Measurements from ENCODE around the gene KRTAP19-7. TPM values are rescaled to one million over a fixed set of nuclear protein-coding genes. Genes with fewer than 3 reads are reported as not detected.

The KRTAP19-7 gene
- not detected for total RNA-seq (2021; ENCODE audit: unreplicated experiment)
- polyA plus RNA-seq (2012) = not detected in 2 replicates
- Bru-seq, nascent RNA = not detected
- BruChase-seq, experiment 1, labeled RNA remaining after a 6-hour chase = not detected
- BruChase-seq, experiment 2, labeled RNA remaining after a 2-hour chase = not detected
- long read RNA-seq = 0 reads

GRCh38 chr21:30561264-30561895 is at the start of gene KRTAP19-7:
Gene KRTAP19-7, minus strand, starts transcription at chr21:30561314. Its CDS starts 25 bp downstream, at chr21:30561289.
- ChIA-PET CTCF (no interaction called here), POLR2A (no interaction called here), RAD21 (ENCODE audit: low non-redundant PET in 1 of 2, low total read pairs in 2 of 2, uncharacterized antibody in 2 of 2, unreplicated experiment in 2 of 2) (no interaction called here)
- H3K9me2 ChIP-seq (ENCODE audit: insufficient read depth) = no peaks in the 10 kb centered on the region
- intact Hi-C loops (cut with micrococcal nuclease) = no loop called here
- H3K79me2 ChIP-seq (ENCODE audit: insufficient read depth, low read length) = no peaks in the 10 kb centered on the region
- H3K9me3 ChIP-seq (ENCODE audit: control insufficient read depth in 1 of 2, insufficient read depth in 1 of 2, low read depth in 1 of 2, low read length in 2 of 2) = peaks cover 0 to 20% of the 10 kb centered on the region in 2 experiments; a peak in 2 of 4 replicates
- no peak within 1 kb of the TSS for H3K4me2 ChIP-seq (ENCODE audit: low read length)
- no peaks in the 10 kb centered on the region for H4K20me1 ChIP-seq (ENCODE audit: insufficient read depth)
- BruUV-seq (replicated peaks) = no TSS peak
- ATAC-seq (no peak), DNase-seq (ENCODE audit: low read depth, low spot score) (no peak)
- no peak within 1 kb of the TSS for H3K27ac ChIP-seq (ENCODE audit: low read depth, low read length)
- no peak within 1 kb of the TSS for H2AFZ ChIP-seq (ENCODE audit: low read depth, low read length, poor library complexity, severe bottlenecking)
- TF ChIP-seq FOSL1 (IDR thresholded peaks at IDR 0.05; ENCODE audit: low read depth) (no peak), ZFX (IDR thresholded peaks at IDR 0.05) (no peak), ELF1 (IDR thresholded peaks at IDR 0.05; ENCODE audit: borderline replicate concordance, low read depth) (no peak), RAD21 (IDR thresholded peaks at IDR 0.05; ENCODE audit: low read depth) (no peak), EGR1 (IDR thresholded peaks at IDR 0.05; ENCODE audit: low read depth) (no peak), SP1 (IDR thresholded peaks at IDR 0.05; ENCODE audit: low read depth) (no peak), POLR2A (IDR thresholded peaks at IDR 0.05; ENCODE audit: borderline replicate concordance, extremely low read depth, insufficient read depth, insufficient read length) (no peak), CBX3 (IDR thresholded peaks at IDR 0.05; ENCODE audit: low read depth) (no peak), SIN3A (IDR thresholded peaks at IDR 0.05; ENCODE audit: low read depth) (no peak), EZH2phosphoT487 (IDR thresholded peaks at IDR 0.05; ENCODE audit: borderline replicate concordance) (no peak), CEBPB (IDR thresholded peaks at IDR 0.05; ENCODE audit: low read depth) (no peak)
- TF ChIP-seq, protein P1, sequence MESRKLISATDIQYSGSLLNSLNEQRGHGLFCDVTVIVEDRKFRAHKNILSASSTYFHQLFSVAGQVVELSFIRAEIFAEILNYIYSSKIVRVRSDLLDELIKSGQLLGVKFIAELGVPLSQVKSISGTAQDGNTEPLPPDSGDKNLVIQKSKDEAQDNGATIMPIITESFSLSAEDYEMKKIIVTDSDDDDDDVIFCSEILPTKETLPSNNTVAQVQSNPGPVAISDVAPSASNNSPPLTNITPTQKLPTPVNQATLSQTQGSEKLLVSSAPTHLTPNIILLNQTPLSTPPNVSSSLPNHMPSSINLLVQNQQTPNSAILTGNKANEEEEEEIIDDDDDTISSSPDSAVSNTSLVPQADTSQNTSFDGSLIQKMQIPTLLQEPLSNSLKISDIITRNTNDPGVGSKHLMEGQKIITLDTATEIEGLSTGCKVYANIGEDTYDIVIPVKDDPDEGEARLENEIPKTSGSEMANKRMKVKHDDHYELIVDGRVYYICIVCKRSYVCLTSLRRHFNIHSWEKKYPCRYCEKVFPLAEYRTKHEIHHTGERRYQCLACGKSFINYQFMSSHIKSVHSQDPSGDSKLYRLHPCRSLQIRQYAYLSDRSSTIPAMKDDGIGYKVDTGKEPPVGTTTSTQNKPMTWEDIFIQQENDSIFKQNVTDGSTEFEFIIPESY (IDR thresholded peaks at IDR 0.05; ENCODE audit: extremely low read depth, insufficient replicate concordance, low read length) = no peak
- TF ChIP-seq, protein P2, sequence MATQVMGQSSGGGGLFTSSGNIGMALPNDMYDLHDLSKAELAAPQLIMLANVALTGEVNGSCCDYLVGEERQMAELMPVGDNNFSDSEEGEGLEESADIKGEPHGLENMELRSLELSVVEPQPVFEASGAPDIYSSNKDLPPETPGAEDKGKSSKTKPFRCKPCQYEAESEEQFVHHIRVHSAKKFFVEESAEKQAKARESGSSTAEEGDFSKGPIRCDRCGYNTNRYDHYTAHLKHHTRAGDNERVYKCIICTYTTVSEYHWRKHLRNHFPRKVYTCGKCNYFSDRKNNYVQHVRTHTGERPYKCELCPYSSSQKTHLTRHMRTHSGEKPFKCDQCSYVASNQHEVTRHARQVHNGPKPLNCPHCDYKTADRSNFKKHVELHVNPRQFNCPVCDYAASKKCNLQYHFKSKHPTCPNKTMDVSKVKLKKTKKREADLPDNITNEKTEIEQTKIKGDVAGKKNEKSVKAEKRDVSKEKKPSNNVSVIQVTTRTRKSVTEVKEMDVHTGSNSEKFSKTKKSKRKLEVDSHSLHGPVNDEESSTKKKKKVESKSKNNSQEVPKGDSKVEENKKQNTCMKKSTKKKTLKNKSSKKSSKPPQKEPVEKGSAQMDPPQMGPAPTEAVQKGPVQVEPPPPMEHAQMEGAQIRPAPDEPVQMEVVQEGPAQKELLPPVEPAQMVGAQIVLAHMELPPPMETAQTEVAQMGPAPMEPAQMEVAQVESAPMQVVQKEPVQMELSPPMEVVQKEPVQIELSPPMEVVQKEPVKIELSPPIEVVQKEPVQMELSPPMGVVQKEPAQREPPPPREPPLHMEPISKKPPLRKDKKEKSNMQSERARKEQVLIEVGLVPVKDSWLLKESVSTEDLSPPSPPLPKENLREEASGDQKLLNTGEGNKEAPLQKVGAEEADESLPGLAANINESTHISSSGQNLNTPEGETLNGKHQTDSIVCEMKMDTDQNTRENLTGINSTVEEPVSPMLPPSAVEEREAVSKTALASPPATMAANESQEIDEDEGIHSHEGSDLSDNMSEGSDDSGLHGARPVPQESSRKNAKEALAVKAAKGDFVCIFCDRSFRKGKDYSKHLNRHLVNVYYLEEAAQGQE (IDR thresholded peaks at IDR 0.05; ENCODE audit: low read depth) = no peak
- H3K36me3 ChIP-seq (ENCODE audit: control insufficient read depth in 1 of 2, insufficient read depth in 2 of 2, low read length in 2 of 2) = no peaks in the 10 kb centered on the region
- no peak within 1 kb of the TSS for H3K4me3 ChIP-seq (replicated peaks in 1 of 2; ENCODE audit: low read depth in 1 of 2, low read length in 2 of 2)
- H3K4me1 ChIP-seq (ENCODE audit: control insufficient read depth in 1 of 2, insufficient read depth in 2 of 2, low read length in 2 of 2) = no peaks in the 10 kb centered on the region
- no peak within 1 kb of the TSS for H3K9ac ChIP-seq (ENCODE audit: low read length)
- H3K27me3 ChIP-seq (ENCODE audit: insufficient read depth, low read length) = no peaks in the 10 kb centered on the region

Measured in HCT116 (cell line).